ENCODE data around the gene VPS35L.
A peak's percentile ranks its signal among the peaks of the same experiment; 100 is the strongest.
"Not testable (repeated sequence)": the region's sequence is repeated elsewhere in the genome, so short reads cannot be mapped to it uniquely, and the experiment has no call there.

VPS35L gene

DNA sequence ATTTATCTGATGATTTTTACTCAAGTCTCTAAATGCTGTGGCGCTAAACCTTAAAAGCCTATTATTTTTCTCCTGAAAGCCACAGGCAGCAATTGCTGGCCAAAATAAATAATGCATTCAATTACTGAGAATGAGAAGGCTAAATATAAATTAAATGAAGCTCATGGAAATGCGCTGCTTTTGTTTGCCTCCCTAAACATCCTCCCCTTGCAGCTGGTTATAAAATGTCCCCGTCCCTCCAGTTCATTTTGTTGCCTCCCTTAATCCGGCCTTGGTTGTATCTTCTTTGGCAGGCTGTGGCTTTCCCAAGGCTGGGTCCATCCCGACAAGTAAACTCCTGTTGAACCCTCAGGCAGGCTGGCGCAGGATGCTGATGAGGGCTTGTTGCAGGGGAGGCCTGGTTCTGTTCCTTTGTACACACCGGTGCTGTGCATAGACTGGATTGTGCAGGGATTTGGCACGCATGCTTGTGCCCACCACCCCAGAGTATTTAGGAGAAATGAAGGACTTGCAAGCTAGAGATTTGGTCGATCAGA is 99.8 kb downstream of the VPS35L start:
- DNase-seq, result no peak

DNA sequence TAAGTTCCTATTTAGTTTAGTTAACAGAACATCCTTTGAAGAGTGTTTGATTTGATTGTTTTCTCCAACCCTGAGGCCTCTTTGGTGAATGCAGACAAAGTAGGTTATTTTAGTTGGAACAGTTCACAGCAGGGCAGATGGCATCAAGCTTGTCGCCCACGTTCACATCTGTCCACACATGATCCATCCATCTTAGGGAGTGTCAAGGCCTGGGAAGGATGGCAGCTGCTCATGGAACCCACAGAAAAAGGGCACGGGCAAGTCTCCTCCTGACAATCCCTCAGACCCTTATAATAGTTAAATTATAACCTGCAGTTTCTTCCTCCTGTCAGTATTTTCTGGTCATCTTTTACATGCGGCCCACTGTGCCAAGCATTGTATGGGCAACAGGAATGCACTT is 102.3 kb downstream of the VPS35L start:
- DNase-seq, result no peak

DNA sequence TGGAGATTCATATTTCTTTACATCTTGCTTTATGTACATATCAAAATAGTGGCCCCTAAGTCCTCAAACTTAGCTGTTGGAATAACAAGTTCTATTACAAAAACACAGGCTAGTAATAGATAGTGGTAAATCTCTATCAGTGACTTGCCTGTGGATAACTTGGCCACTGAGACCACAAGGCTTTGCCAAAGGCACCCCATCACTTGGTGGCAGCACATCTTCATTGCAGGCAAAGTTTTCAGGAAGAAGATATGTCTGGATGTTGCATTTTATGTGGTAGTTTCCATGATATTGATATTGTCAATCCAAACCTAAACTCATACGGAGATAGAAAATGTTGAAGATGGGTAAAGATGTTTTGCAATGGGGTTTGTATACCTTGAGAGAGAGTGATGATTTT is 104.1 kb downstream of the VPS35L start:
- DNase-seq, result no peak

DNA sequence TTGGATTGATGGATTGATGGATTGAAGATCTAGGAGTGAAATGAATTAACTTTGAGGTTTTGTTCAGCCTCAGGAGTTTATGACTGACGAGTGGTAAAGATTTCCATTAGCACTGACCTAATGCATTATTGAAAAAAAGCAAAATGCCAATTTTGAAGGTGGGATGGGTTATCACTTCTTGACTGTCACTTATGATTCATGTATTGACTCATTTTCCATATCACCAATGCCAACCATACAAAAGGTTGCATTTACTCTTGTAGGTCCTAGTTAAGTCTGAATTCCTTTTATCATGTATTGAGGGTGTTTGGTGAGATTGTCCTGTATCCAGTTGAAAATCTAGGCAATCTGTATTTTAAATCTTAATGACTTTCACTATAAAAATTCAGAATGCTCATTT is 104.9 kb downstream of the VPS35L start:
- no peak for DNase-seq

DNA sequence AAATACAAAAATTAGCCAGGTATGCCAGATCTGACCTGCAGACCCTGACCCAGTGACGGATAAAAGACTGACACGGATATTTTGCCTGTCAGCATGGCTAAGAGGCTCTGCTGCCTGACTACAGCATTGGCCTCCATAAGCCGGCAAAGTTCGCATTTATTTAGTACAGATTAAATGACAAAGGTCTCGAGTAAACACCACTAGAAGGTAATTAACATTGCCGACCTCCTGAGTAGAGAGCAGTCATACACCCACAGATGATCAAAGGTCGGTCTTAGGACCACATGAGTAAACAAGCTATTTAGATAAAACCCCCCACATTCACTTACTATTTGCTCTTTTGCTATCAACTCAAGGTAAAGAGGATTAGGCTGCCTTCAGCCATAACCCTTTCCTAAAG is 106.8 kb downstream of the VPS35L start:
- DNase-seq, result no peak

DNA sequence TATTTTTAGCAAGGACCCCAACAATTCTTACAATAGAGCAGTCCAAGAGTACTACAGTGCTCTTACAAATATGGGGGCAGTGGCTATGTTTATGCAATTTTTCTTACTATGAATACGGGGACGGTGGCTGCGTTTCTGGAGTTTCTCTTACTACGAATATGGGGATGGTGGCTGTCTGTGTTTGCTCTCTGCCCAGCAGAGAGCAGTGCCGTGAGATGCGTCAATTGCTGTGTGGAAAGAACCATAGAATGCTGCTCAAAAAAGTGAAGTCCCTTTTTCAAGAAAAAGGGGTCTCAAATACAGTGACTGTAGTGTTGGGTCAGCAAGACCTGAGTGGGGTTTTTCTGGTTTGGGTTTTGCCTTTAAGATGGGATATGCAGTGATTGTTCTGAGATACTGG is 108.7 kb downstream of the VPS35L start:
- DNase-seq, result no peak

DNA sequence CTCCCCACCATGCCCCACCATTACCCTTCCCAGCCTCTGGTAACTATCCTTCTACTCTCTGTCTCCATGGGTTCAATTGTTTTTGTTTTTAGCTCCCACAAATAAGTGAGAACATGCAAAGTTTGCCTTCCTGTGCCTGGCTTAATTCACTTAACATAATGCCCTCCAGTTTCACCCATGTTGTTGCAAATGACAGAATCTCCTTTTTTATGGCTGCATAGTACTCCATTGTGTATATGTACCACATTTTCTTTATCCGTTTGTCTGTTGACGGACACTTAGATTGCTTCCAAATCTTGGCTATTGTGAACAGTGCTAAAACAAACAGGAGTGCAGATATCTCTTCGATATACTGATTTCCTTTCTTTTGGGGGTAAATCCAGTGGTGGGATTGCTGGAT is 109.8 kb downstream of the VPS35L start:
- not testable (repeated sequence) for DNase-seq

DNA sequence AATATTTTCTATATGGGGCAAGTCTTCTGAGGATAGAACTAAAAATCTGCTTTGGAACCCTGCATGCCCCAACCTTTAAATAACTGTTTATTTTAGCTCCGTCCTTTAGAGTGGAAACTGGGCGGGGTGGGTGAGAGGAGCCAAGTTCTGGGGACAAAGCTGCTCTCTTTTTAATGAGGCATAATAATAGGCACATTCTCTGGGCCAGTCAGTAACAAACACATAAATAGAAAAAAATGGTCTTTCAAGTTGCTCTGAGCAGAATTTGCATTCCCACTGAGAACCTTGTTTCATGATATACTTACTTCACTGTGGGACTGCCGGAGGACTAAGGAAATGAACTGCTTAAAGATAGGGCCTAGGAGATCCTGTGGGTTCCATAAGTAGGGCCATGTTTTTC is 111.0 kb downstream of the VPS35L start:
- no peak for DNase-seq

DNA sequence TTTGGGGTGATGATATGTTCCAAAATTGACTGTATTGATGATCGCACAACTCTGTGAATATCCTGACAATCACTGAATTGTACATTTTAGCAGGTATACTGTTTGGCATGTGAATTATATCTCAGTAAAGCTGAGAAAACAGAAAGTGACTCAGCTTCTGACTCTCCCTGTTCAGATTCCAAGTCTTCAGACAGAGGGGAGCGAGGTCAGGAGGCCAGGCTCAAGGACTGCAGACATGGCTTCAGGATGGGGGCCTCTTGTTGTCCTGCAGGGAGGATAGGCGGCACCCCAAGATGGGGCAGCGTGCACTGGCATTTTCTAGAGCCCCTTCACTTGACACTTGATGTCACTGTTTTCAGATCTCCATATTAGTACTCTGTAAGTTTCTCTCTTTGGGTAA is 116.9 kb downstream of the VPS35L start:
- DNase-seq, result no peak

DNA sequence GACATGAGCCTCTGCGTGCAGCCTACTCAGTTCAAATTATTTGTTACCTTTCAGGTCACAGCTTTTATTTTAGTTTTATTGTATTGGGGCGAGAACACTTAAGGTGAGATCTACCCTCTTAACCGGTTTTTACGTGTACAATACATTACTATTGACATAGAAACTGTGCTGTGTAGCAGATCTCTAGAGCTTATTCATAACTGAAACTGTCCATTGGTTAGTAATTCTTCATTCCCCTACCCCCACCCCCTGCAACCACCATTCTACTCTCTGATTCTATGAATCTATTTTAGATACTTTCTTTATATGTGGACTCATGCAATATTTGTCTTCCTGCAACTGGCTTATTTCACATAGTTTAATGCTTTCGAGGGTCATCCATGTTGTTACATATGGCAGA is 119.0 kb downstream of the VPS35L start:
- DNase-seq, result no peak

DNA sequence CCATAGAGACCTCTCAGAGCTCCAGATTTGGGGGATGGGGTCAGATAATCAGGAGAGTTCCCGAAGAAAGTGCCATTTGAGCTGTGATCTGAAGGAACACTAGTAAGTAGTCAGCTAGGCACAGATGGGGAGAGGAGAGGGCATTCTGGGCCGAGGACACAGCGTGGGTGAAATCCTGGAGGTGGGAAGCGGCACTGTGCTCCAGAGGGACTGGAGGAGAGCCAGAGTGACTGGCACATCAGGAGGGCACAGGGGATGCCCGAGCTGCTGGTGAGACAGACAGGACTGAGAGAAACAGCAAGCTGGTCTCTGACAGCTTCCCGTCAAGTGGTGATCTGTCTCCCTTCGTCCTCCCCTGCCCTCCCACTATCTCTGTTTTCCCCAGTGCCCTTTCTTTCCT is 121.9 kb downstream of the VPS35L start:
- no peak for DNase-seq

DNA sequence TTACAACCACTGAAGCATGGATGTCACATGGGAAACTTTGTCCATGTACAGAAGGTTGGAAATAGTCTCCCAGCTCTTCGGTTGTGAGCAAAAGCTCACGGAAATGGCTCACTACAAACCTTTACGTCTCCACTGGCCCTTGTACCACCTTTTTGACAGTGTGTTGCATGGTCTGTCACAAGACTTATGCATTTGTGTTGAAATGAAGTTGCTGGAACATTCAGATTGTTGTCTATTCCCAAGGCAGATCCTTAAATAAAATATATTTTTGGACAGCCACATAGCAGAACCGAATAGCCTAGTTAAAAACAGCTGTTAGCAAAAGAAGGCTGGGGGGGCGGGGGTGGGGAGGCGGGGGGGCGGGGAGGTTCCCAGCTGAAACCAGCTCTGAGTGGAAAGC is 123.3 kb downstream of the VPS35L start:
- DNase-seq, result no peak

DNA sequence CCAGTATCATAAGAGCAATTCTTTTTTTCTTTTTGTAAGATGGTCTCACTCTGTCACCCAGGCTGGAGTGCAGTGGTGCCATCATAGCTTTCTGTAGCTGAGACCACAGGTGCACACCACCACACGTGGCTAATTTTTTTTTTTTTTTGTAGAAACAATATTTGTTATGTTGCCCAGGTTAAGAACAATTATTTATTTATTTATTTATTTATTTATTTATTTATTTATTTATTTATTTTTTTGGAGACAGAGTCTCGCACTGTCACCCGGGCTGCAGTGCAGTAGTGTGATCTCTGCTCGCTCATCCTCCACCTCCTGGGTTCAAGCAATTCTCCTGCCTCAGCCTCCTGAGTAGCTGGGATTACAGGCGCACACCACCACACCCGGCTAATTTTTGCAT is 123.8 kb downstream of the VPS35L start:
- not testable (repeated sequence) for DNase-seq

DNA sequence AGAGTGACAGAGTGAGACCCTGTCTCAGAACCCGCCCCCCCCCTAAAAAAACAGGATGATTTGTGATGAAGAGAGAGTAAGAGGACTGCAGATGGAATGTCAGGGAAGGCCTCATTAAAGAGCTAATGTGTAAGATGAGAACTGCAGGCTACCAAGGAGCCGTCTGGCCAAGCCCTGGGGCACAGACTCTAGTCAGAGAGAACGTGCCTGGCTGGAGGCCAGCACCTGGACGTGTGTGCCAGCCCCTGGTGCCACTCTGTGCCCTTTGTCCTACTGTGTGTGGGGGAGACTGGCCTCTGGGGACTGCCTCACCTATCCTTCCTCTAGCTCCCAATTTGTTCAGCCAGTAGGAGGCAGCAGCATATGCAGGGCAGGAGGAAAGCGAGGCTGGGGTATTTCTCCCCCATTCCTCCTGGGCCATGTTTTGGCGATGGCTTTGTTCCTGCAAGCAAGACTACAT is 125.4 kb downstream of the VPS35L start:
- DNase-seq, result no peak

DNA sequence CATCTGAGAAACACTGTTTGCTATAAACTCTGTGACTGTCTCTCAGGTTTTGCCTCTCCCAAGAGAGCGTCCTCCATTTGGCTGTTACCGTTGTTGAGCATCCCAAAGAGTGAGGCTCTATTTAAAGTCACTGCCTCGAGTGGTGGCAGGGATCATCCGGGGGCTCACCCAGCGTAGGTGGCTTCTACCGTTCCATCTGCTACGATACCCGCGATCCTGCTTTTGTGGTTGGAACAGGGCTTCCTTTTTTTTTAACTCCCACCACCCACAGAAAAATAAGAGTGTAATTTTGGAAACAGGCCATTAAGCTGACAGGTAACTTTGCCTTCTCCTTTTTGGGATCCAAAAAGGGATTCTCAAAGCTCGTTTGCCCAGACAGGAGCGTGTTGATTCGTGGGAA is 126.1 kb downstream of the VPS35L start:
- no peak for DNase-seq

DNA sequence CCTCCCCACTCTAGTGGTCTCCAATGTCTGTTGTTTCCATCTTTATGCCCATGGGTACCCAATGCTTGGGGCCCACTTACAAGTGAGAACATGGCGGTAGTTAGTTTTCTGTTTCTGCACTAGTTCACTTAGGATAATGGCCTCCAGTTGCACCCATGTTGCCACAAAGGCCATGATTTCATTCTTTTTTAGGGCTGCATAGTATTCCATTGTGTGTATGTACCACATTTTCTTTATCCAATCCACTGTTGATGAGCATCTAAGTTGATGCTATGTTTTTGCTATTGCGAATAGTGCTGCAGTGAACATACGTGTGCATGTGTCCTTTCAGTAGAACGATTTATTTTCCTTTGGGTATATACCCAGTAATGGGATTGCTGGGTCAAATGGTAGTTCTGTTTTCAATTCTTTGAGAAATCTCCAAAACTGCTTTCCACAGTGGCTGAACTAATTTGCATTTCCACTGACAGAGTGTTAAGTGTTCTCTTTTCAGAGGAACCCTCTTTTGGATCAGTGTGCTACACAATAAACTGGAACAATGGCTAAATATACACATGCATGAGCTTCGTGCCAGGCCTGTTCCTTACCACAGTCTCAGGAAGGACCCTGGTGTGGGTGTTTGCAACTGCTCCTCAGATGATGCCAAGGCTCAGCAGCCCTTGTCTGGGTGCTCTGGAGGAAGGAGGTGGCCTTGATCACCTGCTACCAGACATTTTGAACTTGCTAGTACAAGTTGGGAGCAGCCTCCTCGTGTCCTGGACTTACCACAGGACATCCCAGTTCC is 128.1 kb downstream of the VPS35L start:
- no peak for DNase-seq

DNA sequence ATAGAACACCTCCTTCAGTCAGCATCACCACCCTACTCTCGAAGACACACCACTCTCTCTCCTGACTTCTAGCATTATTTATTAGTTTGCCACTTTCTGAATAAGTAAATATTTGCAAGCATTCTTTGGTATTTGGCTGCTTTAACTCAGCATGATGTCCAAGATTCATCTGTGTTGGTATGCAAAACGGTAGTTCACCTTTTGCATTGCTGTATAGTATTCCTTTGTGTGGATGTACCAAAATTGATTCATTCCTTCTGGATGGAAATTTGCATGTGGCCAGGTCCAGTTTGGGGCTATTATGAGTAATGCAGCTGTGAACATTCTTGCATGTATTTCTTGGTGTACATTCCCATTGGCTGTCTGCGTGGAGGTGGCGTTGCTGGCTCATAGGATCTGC is 129.7 kb downstream of the VPS35L start:
- DNase-seq, result no peak

DNA sequence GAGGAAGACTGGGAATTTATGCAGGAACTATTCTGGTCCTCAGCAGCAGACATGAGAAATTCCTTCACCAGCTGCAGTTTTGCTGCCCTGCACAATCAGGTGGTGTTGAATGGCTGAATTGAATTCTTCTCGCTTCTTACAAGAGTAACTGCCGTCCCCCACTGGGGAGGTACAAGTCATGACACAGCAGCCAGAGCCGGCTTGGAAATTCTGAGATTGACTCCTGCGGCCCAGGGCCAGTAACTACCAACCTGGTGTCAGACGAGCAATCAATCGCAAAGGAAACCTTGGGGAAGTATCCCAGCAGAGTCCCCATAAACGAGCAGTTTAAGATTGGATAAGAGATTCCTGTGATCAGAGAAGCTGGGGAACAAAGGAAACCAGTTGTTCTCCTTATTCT is 131.8 kb downstream of the VPS35L start:
- no peak for DNase-seq

DNA sequence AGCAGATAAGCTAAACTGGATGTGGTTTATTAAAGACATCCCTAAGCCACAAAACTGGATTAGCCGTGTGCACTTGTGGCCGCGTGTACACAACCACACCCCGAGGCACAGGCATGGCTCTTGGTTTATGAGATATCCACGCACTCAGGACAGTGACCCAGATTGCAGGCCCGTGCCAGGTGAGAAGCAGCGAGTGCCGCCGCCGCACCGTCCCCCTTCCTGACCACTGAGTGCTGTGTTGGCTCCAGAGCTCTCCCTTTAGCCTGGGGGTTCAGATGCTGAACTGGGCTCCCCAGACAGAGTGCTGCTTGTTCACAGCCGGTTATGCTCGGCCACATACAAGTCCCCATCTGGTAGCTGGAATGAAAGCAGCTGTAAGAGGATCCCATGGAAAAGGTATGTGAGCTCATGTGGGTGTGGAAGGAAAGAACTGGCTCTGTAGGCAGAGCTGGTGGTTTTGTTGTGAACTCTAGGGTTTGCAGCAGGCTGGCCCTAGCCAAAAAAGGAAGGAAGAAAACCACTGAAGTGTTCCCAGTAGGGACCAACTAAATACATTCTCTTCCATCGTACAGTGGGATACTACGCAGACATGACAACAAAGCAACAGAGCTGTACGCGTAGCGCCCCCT is 133.0 kb downstream of the VPS35L start:
- DNase-seq, result no peak

DNA sequence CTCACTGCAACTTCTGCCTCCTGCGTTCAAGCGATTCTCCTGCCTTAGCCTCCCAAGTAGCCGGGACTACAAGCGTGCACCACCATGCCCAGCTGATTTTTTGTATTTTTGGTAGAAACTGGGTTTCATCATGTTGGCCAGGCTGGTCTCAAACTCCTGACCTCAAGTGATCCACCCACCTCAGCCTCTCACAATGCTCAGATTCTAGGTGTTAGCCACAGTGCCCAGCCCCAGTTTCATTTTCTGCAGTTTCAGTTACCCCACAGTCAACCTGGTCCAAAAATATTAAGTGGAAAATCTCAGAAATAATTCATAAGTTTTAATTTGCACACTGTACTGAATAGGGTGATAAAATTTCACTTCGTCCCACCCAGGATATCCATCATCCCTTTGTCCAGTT is 133.8 kb downstream of the VPS35L start:
- DNase-seq, result no peak

DNA sequence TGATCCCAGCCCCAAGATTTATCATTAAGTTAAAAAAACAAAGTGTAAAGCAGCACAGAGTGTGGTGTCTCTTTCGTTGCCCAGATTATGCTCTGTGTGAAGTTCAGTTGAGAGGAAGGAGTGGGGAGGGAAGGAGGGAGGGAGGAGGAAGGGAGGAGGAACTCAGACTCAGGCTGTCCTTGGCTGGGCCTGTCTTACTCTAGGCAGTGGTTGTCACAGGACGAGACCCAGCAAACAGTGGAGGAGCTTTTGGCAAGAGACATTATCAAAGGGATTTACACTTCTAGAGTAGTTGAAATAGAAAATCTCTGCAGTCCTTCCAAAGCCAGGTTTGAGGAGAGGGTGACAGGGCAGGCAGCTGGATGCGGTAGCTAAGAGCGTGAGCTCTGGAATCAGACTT is 134.7 kb downstream of the VPS35L start:
- no peak for DNase-seq

DNA sequence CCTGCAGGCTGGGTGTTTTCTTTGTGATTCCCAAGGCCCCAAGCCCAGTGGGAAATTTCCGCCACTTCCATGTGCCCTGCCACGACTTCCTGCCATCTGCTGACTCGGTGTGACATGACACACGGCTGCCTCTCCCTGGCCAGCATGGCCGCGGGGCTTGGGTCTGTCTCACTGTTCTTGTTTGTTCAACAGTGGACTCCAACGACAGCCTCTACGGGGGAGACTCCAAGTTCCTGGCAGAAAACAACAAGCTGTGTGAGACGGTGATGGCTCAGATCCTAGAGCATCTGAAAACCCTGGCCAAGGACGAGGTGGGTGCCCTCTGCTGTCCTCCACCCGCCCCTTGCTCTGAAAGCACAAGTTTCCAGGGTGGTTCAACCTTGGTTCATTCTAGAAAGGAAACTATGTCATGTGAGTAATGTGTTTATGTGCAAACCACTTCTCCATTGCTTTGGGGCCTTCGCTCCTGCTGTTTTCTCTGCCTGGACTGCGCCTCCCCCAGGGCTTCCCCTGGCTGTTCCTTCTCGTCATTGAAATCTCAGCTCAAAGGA is 135.7 kb downstream of the VPS35L start:
- DNase-seq, result peak; percentile 6

DNA sequence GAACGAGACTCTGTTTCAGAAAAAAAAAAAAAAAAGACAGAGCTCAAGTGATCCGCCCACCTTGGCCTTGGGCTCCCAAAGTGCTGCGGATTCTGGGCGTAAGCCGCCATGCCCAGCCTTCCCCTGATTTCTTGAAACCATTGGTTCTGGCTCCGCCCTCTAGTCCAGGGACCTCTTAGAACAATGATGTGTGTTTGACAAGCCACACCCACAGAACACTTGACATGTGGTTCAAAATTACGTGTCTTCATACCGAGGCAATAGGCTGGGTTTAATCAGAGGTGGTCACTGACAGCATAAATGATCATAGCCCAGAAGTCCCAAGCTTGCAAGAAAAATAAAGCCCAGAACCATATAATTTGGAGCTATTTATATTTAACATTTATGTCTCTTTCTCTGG is 139.5 kb downstream of the VPS35L start:
- DNase-seq, result no peak

DNA sequence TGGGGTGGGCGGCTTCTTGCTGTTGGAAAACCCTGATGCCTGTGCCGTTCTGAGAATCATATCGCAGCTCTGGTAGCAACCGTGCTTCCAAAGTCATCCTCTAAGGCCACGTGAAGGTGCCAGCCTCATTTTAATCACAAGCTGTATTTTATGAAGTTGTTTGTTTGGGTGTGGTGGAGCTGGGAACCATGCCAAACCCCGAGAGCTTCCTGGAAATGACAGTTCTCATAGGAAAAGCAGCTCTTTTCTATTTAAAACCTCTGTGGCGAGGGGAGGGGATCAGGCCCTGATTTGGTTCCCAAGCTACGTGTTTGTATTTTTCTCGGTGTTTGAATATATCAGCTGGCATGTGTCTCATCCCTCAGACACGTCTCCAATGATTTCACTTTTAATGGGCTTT is 140.8 kb downstream of the VPS35L start:
- DNase-seq, result peak; percentile 84
